ENCODE data around the gene ODF4.

GRCh38 chr17:8341456-8341855 is 1.8 kb downstream of the ODF4 start:
- no peak for TF ChIP-seq CTCF (tag by site-specific recombination; IDR thresholded peaks at IDR 0.05)
- no peak for TF ChIP-seq ZNF658 (tag by site-specific recombination; IDR thresholded peaks at IDR 0.05)
- no peak for TF ChIP-seq ZNF211 (tag by site-specific recombination; IDR thresholded peaks at IDR 0.05; ENCODE audit: low read depth)
- TF ChIP-seq FEZF1 (tag by site-specific recombination; IDR thresholded peaks at IDR 0.05): no peak
- no peak for TF ChIP-seq ZBTB49 (tag by site-specific recombination; IDR thresholded peaks at IDR 0.05; ENCODE audit: low read depth)
- TF ChIP-seq SP2 (tag by site-specific recombination; IDR thresholded peaks at IDR 0.05): no peak
- no peak for TF ChIP-seq REST (tag by site-specific recombination; IDR thresholded peaks at IDR 0.05)
- TF ChIP-seq ZBTB26 (tag by site-specific recombination; optimal IDR thresholded peaks at IDR 0.05): no peak

Data from HEK293 (cell line).